A549 (cell line): ENCODE results near the gene NOTCH3. TPM values are rescaled to one million over a fixed set of nuclear protein-coding genes. Genes with fewer than 3 reads are reported as not detected.

Experiments
- ATAC-seq, 2 experiments: fragments of 200-7000 bp in 1 of 2; fragments of >200 bp in 1 of 2; cut with Nextera tagmentation in 1 of 2; cut with Tn5 transposase in 1 of 2; 3 replicates each; pipeline versions ENCODE4 v1.8.0 to v1.9.1; 2018 to 2020; ENCODE audit warnings: mild to moderate bottlenecking in 1 of 2, moderate library complexity in 1 of 2
- CTCF ChIA-PET: fragments of 300-600 bp; sonication (Branson Sonifier 250); formaldehyde crosslinking; extraction: SDS; loops from one replicate; lab custom pipeline; 2021; ENCODE audit warnings: antibody characterized with exemption, inconsistent platforms; lab: Yijun Ruan, JAX
- POLR2A ChIA-PET: fragments of 350-600 bp; formaldehyde crosslinking; extraction: SDS; loops from one replicate; lab custom pipeline; 2021; ENCODE audit warnings: antibody characterized with exemption, inconsistent platforms; lab: Yijun Ruan, JAX
- DNase-seq, 2 experiments: peaks; one replicate each; pipeline versions ENCODE4 v3.0.0 to v3.0.0-alpha.2; 2011 to 2016; ENCODE audit warnings: low read depth in 1 of 2, low spot score in 1 of 2
- FAIRE-seq: peaks from 2 replicates; lab custom pipeline; 2011; peaks lifted over from hg19 to GRCh38; lab: Jason Lieb, UNC
- H3K27ac ChIP-seq, 2 experiments: fragments of >200 bp; sonication (Bioruptor Twin); formaldehyde crosslinking; 3 replicates each; pipeline ENCODE4 v1.5.1; 2016 to 2017
- H3K4me1 ChIP-seq: fragments of >200 bp; sonication (Bioruptor Twin); formaldehyde crosslinking; 3 replicates; pipeline ENCODE4 v1.6.1; 2016
- H3K4me2 ChIP-seq: fragments of >200 bp; sonication (Bioruptor Twin); formaldehyde crosslinking; 3 replicates; pipeline ENCODE4 v1.6.1; 2016
- H3K4me3 ChIP-seq: fragments of >200 bp; sonication (Bioruptor Twin); formaldehyde crosslinking; 3 replicates; pipeline ENCODE4 v1.5.1; 2016
- H3K9me3 ChIP-seq: fragments of >200 bp; sonication (Bioruptor Twin); formaldehyde crosslinking; 3 replicates; pipeline ENCODE4 v1.6.1; 2016
- BHLHE40 ChIP-seq: IDR thresholded peaks from 2 replicates; pipeline ENCODE4 v1.6.1; 2012; ENCODE audit warnings: low read depth, low read length, inconsistent platforms
- CBX2 ChIP-seq: fragments of 200-600 bp; sonication (generic); IDR thresholded peaks from 2 replicates; pipeline ENCODE4 v1.6.1; 2016; ENCODE audit warnings: low read depth, mild to moderate bottlenecking, borderline replicate concordance
- CBX8 ChIP-seq: fragments of 200-600 bp; sonication (generic); IDR thresholded peaks from 2 replicates; pipeline ENCODE4 v1.6.1; 2016
- CEBPB ChIP-seq, 2 experiments: fragments of >200 bp in 1 of 2; sonication (Bioruptor Twin) in 1 of 2; formaldehyde crosslinking in 1 of 2; IDR thresholded peaks; 2 replicates each; pipeline ENCODE4 v1.6.1; 2012 to 2016
- CHD2 ChIP-seq: fragments of 150-350 bp; IDR thresholded peaks from 2 replicates; pipeline ENCODE4 v1.6.1; 2014; ENCODE audit warnings: low read length; ENCODE audit not compliant: partially characterized antibody
- CHD4 ChIP-seq: fragments of 200-600 bp; sonication (generic); IDR thresholded peaks from 2 replicates; pipeline ENCODE4 v1.6.1; 2016; ENCODE audit warnings: antibody characterized with exemption, mild to moderate bottlenecking, borderline replicate concordance
- FOSL2 ChIP-seq, 2 experiments: fragments of 450-650 bp in 1 of 2; fragments of >200 bp in 1 of 2; sonication (Bioruptor Twin) in 1 of 2; formaldehyde crosslinking; IDR thresholded peaks; 2 replicates each; pipeline versions ENCODE4 v1.5.0 to v1.6.1; 2016 to 2020; ENCODE audit warnings: mild to moderate bottlenecking in 1 of 2, moderate library complexity in 1 of 2
- GATA3 ChIP-seq: IDR thresholded peaks from 2 replicates; pipeline ENCODE4 v1.6.1; 2012; ENCODE audit warnings: borderline replicate concordance
- HEYL ChIP-seq: fragments of 250-450 bp; sonication (Bioruptor Pico); IDR thresholded peaks from 2 replicates; pipeline ENCODE4 v1.8.0; 2021; ENCODE audit warnings: mild to moderate bottlenecking, moderate library complexity
- HOXA7 ChIP-seq: fragments of 250-450 bp; sonication (Bioruptor Pico); IDR thresholded peaks from 2 replicates; pipeline ENCODE4 v1.5.0; 2020; ENCODE audit warnings: mild to moderate bottlenecking, moderate library complexity
- JUN ChIP-seq, 2 experiments: fragments of >200 bp; sonication (Bioruptor Twin); formaldehyde crosslinking; IDR thresholded peaks; 2 replicates in 1 of 2; 3 replicates in 1 of 2; pipeline ENCODE4 v1.6.1; 2016 to 2017
- MAFK ChIP-seq: fragments of 450-650 bp; IDR thresholded peaks from 2 replicates; pipeline ENCODE4 v1.6.1; 2014; ENCODE audit not compliant: partially characterized antibody
- MAZ ChIP-seq: fragments of 150-350 bp; IDR thresholded peaks from 2 replicates; pipeline ENCODE4 v1.6.1; 2014; ENCODE audit warnings: antibody characterized with exemption, low read depth, low read length, borderline replicate concordance
- MYC ChIP-seq: IDR thresholded peaks from 2 replicates; pipeline ENCODE4 v1.6.1; 2012; ENCODE audit warnings: mild to moderate bottlenecking, inconsistent platforms, low read length, improper control_type of control experiment, borderline replicate concordance
- SMC3 ChIP-seq: fragments of >200 bp; sonication (Bioruptor Twin); formaldehyde crosslinking; IDR thresholded peaks from 3 replicates; pipeline ENCODE4 v1.6.1; 2018; ENCODE audit warnings: inconsistent platforms
- ZNF302 ChIP-seq: fragments of 250-450 bp; sonication (Bioruptor Pico); IDR thresholded peaks from 2 replicates; pipeline ENCODE4 v1.9.0; 2021; ENCODE audit warnings: inconsistent platforms, mild to moderate bottlenecking, moderate library complexity
- WGBS: methylation state at CpG from one replicate; pipeline ENCODE4 v1.1.6; 2017; ENCODE audit errors: missing lambda C conversion rate; 5-methylcytosine and 5-hydroxymethylcytosine counted together
- polyA plus RNA-seq, 4 experiments: library from polyadenylated mRNA; depleted of rRNA in 3 of 4; stranded (reverse); fragments of >200 nt; fragmentation: RNase III in 1 of 4; extraction: RNeasy Plus Mini Kit Qiagen cat#74134 plus additional on column Dnase treatment in 1 of 4; gene quantifications; 2 replicates in 3 of 4; 3 replicates in 1 of 4; pipeline ENCODE4 v1.2.3, GENCODE V29; 2011 to 2017
- TF ChIP-seq, protein P1 (sequence below): fragments of 250-450 bp; sonication (Bioruptor Pico); IDR thresholded peaks from 2 replicates; pipeline ENCODE4 v1.5.0; 2021; ENCODE audit warnings: mild to moderate bottlenecking, moderate library complexity, borderline replicate concordance
- TF ChIP-seq, protein P2 (sequence below): fragments of 250-450 bp; sonication (Bioruptor Pico); IDR thresholded peaks from 2 replicates; pipeline ENCODE4 v1.5.0; 2020; ENCODE audit warnings: low read depth, mild to moderate bottlenecking, moderate library complexity

NOTCH3 gene
- polyA plus RNA-seq, 2 of the 4 experiments (the other 2 are of a cell fraction), result 9.5 to 14.7 TPM

DNA sequence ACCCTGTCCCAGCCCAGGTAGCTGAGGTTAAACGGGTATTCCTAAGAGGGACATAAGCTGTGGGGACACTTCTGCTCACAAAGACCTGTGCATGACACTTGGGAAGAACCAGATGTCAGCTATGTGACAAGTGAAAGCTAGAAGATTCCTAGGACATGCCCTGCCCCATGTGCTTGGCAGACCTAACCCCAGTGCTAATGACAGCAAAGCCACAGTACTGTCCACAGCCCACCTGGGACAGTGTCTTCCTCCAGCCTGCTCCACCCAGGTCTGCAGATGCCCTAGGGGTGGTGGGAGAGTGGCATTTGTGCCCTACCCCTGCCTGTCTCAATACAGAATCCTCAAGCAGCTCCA lies 49.8 kb upstream of the NOTCH3 start (continued):
- TF ChIP-seq CEBPB (IDR thresholded peaks at IDR 0.05) (no peak), MAFK (no peak)

DNA sequence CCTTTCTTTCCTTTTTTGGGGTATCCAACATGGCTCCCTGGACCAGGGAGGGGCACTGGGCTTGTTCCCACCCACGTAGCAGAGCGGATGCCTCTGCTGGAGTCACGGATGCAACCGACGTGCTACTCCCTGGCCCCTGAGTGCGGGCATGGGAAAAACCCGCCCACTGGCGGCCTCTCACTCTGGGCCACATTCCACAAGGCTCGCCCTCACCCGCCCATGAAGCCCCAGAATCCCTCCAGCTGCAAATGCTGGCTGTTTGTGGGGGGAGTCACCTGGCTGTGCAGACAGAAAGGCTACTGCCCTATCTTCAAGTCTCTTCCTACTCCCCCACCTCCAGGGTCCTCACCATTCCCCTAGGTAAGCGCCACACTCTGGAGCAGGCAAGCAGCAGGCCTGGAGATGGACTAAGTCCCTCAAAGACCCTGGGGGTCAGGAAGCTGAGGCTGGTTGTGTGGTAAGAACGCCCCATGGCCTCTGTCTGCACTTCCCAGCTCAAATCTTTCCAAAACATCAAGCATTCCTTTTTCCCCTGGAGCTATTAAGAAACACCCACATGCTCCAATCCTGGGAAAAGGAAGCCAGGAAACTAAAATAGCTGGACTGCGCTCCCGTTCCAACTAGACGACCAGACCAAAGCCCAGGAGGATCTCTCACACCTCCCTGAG lies 49.3 kb upstream of the NOTCH3 start:
- FAIRE-seq (no peak), DNase-seq (peak in 1 of 2 experiments; percentile 69), ATAC-seq (peak in 1 of 2 experiments; percentile 43; a peak in 3 of 6 replicates)
- H3K27ac ChIP-seq, result peak overlapping the region; percentile 64 to 84
- 54% methylated on average over 13 of the region's 15 CpGs for WGBS
- TF ChIP-seq, protein P1, sequence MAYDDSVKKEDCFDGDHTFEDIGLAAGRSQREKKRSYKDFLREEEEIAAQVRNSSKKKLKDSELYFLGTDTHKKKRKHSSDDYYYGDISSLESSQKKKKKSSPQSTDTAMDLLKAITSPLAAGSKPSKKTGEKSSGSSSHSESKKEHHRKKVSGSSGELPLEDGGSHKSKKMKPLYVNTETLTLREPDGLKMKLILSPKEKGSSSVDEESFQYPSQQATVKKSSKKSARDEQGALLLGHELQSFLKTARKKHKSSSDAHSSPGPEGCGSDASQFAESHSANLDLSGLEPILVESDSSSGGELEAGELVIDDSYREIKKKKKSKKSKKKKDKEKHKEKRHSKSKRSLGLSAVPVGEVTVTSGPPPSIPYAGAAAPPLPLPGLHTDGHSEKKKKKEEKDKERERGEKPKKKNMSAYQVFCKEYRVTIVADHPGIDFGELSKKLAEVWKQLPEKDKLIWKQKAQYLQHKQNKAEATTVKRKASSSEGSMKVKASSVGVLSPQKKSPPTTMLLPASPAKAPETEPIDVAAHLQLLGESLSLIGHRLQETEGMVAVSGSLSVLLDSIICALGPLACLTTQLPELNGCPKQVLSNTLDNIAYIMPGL, result no peak
- TF ChIP-seq JUN (IDR thresholded peaks at IDR 0.05), result no peak
- no peak for TF ChIP-seq MAFK
- no peak for TF ChIP-seq CHD2
- no peak for TF ChIP-seq GATA3
- TF ChIP-seq MYC, result no peak
- no peak for TF ChIP-seq CBX8
- no peak for TF ChIP-seq ZNF302 (CRISPR knock-in tag)
- H3K4me3 ChIP-seq, result no peak overlapping the region
- H3K9me3 ChIP-seq, result no peaks in the 10 kb centered on the region
- peak overlapping the region; percentile 57 for H3K4me2 ChIP-seq
- ChIA-PET CTCF (interaction anchor here (0.6 to 3.7 kb wide), 11 partner anchors 8 to 89 kb away, joined by 3 to 13 read pairs (median 4); no protein-coding TSS in a partner anchor), POLR2A (no interaction called here)
- H3K4me1 ChIP-seq, result peaks cover 55% of the 10 kb centered on the region

DNA sequence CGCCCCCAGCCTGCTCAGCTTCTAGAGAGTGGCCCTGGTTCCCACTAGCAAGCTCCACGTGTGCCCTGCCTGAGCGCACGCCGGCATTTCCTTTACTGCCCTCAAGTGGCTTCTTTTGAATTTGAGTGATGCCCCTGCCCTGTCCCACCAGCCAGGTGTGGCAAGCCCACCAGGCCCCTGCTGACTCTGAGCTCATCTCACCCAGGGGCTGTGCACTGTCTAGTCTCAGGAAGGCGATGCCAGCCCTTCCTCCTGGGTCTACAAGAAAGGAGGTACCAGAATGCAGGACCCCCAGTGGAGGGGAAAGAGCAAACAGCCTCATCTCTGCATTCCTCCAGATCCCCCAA lies 48.7 kb upstream of the NOTCH3 start:
- Histone ChIP-seq H3K4me2 (peak overlapping the region; percentile 57), H3K9me3 (no peaks in the 10 kb centered on the region), H3K4me3 (no peak overlapping the region), H3K4me1 (peaks cover 55% of the 10 kb centered on the region), H3K27ac (peak overlapping the region; percentile 64 to 84)
- TF ChIP-seq CHD4 (no peak), HEYL (no peak), HOXA7 (CRISPR knock-in tag) (no peak), CHD2 (no peak), CBX2 (no peak), BHLHE40 (no peak), SMC3 (no peak), FOSL2 (IDR thresholded peaks at IDR 0.05) (no peak), FOSL2 (CRISPR knock-in tag; IDR thresholded peaks at IDR 0.05) (no peak), MAZ (no peak), GATA3 (no peak)
- TF ChIP-seq, protein P2, sequence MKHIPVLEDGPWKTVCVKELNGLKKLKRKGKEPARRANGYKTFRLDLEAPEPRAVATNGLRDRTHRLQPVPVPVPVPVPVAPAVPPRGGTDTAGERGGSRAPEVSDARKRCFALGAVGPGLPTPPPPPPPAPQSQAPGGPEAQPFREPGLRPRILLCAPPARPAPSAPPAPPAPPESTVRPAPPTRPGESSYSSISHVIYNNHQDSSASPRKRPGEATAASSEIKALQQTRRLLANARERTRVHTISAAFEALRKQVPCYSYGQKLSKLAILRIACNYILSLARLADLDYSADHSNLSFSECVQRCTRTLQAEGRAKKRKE, result no peak
- WGBS, result 62% methylated on average over 5 of the region's 6 CpGs
- ATAC-seq, result peak in 1 of 2 experiments; percentile 7; a peak in 1 of 6 replicates
- ChIA-PET POLR2A (interaction anchor here (0.6 kb wide), 1 partner anchor 157 kb away, joined by 3 read pairs; no protein-coding TSS in a partner anchor), CTCF (interaction anchor here (1.0 to 3.7 kb wide), 9 partner anchors 8 to 88 kb away, joined by 3 to 13 read pairs (median 4); no protein-coding TSS in a partner anchor)
- no peak for DNase-seq
- FAIRE-seq, result no peak
